NB4 (cell line): ENCODE measurements around the gene MYO10.

Experiments used
- MYC ChIP-seq: IDR thresholded peaks from 2 replicates; pipeline ENCODE4 v1.6.1; 2011; ENCODE audit warnings: low read depth, low read length
- POLR2A ChIP-seq: IDR thresholded peaks from 2 replicates; pipeline ENCODE4 v1.6.1; 2011; ENCODE audit warnings: mild to moderate bottlenecking; ENCODE audit not compliant: insufficient read length; ENCODE audit errors: extremely low read depth
- TF ChIP-seq, protein P1 (sequence below): IDR thresholded peaks from one replicate; pipeline ENCODE4 v1.5.1; 2012; ENCODE audit warnings: low read depth, low read length
- TF ChIP-seq, protein P2 (sequence below): IDR thresholded peaks from 2 replicates; pipeline ENCODE4 v1.6.1; 2011; ENCODE audit warnings: low read depth, low read length

- TF ChIP-seq POLR2A (no peak), MYC (no peak)
- TF ChIP-seq, protein P1, sequence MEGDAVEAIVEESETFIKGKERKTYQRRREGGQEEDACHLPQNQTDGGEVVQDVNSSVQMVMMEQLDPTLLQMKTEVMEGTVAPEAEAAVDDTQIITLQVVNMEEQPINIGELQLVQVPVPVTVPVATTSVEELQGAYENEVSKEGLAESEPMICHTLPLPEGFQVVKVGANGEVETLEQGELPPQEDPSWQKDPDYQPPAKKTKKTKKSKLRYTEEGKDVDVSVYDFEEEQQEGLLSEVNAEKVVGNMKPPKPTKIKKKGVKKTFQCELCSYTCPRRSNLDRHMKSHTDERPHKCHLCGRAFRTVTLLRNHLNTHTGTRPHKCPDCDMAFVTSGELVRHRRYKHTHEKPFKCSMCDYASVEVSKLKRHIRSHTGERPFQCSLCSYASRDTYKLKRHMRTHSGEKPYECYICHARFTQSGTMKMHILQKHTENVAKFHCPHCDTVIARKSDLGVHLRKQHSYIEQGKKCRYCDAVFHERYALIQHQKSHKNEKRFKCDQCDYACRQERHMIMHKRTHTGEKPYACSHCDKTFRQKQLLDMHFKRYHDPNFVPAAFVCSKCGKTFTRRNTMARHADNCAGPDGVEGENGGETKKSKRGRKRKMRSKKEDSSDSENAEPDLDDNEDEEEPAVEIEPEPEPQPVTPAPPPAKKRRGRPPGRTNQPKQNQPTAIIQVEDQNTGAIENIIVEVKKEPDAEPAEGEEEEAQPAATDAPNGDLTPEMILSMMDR: no peak
- TF ChIP-seq, protein P2, sequence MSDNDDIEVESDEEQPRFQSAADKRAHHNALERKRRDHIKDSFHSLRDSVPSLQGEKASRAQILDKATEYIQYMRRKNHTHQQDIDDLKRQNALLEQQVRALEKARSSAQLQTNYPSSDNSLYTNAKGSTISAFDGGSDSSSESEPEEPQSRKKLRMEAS: no peak
Measured at GRCh38 chr5:16891033-16891432, 45.1 kb downstream of the MYO10 start.
